HepG2 (cell line): ENCODE results near the gene EXOC3L2. TPM values are rescaled to one million over a fixed set of nuclear protein-coding genes. Genes with fewer than 3 reads are reported as not detected.
A peak's percentile ranks its signal among the peaks of the same experiment; 100 is the strongest.

Experiments used
- BRCA1 ChIP-seq: sonication (generic); formaldehyde crosslinking; IDR thresholded peaks from 2 replicates; pipeline ENCODE4 v1.4.0; 2020; ENCODE audit warnings: missing genetic modification reagents
- CBX1 ChIP-seq: IDR thresholded peaks from one replicate; pipeline ENCODE4 v1.6.1; 2016; ENCODE audit warnings: antibody characterized with exemption, low read depth
- HDAC6 ChIP-seq: fragments of 200-600 bp; sonication (generic); IDR thresholded peaks from 2 replicates; pipeline ENCODE4 v1.7.0; 2017; ENCODE audit warnings: mild to moderate bottlenecking, antibody characterized with exemption, low read length, low read depth
- HHEX ChIP-seq: IDR thresholded peaks from 2 replicates; pipeline ENCODE4 v1.6.1; 2016; ENCODE audit warnings: control low read depth
- SPEN ChIP-seq: sonication (generic); formaldehyde crosslinking; IDR thresholded peaks from 2 replicates; pipeline ENCODE4 v1.5.1; 2020; ENCODE audit warnings: low read depth, mild to moderate bottlenecking, missing genetic modification reagents
- SUZ12 ChIP-seq: fragments of 150-350 bp; IDR thresholded peaks from 2 replicates; pipeline ENCODE4 v1.6.1; 2014; ENCODE audit warnings: low read depth, low read length
- TCF12 ChIP-seq, 2 experiments: fragments of 450-650 bp in 1 of 2; sonication (generic) in 1 of 2; formaldehyde crosslinking in 1 of 2; IDR thresholded peaks; 2 replicates each; pipeline versions ENCODE4 v1.6.1 to v1.8.0; 2017 to 2022; ENCODE audit warnings: antibody characterized with exemption in 1 of 2, mild to moderate bottlenecking in 1 of 2, missing genetic modification reagents in 1 of 2, moderate library complexity in 1 of 2
- TEAD3 ChIP-seq: optimal IDR thresholded peaks from 2 replicates; pipeline ENCODE3; 2016; ENCODE audit warnings: borderline replicate concordance
- ZFP37 ChIP-seq: sonication (generic); formaldehyde crosslinking; IDR thresholded peaks from 2 replicates; pipeline ENCODE4 v1.4.0; 2020; ENCODE audit warnings: missing genetic modification reagents, borderline replicate concordance
- ZNF143 ChIP-seq: sonication (generic); formaldehyde crosslinking; IDR thresholded peaks from 2 replicates; pipeline ENCODE4 v1.4.0; 2020; ENCODE audit warnings: missing genetic modification reagents
- ZNF709 ChIP-seq: sonication (generic); formaldehyde crosslinking; IDR thresholded peaks from 2 replicates; pipeline ENCODE4 v1.5.0; 2020; ENCODE audit warnings: mild to moderate bottlenecking, missing genetic modification reagents
- ZNF772 ChIP-seq: sonication (generic); formaldehyde crosslinking; IDR thresholded peaks from 2 replicates; pipeline ENCODE4 v1.5.0; 2020; ENCODE audit warnings: mild to moderate bottlenecking, missing genetic modification reagents
- polyA plus RNA-seq, 8 experiments: library from polyadenylated mRNA; depleted of rRNA in 3 of 8; stranded (reverse) in 7 of 8; unstranded in 1 of 8; fragments of >200 nt; fragmentation: Illumina TruSeq in 4 of 8; extraction: Trizol in 4 of 8; gene quantifications; 2 replicates each; pipeline versions ENCODE4 v1.2.1 to v1.2.3, GENCODE V29; 2011 to 2016; ENCODE audit warnings: low read depth in 4 of 8, missing spikeins in 1 of 8, mixed read lengths in 1 of 8; ENCODE audit not compliant: insufficient read depth in 1 of 8
- total RNA-seq, 5 experiments: library from RNA; depleted of rRNA; stranded (reverse); fragments of >200 nt; fragmentation: Illumina TruSeq; extraction: Trizol; gene quantifications; 2 replicates each; pipeline ENCODE4 v1.2.3, GENCODE V29; 2016; ENCODE audit warnings: low read depth in 1 of 5
- TF ChIP-seq, protein P1 (sequence below): sonication (generic); formaldehyde crosslinking; IDR thresholded peaks from 2 replicates; pipeline ENCODE4 v1.4.0; 2020; ENCODE audit warnings: missing genetic modification reagents, borderline replicate concordance
- TF ChIP-seq, protein P2 (sequence below): sonication (generic); formaldehyde crosslinking; IDR thresholded peaks from 2 replicates; pipeline ENCODE4 v1.4.0; 2020; ENCODE audit warnings: mild to moderate bottlenecking, missing genetic modification reagents
- TF ChIP-seq, protein P3 (sequence below): sonication (generic); formaldehyde crosslinking; IDR thresholded peaks from 2 replicates; pipeline ENCODE4 v1.4.0; 2020; ENCODE audit warnings: mild to moderate bottlenecking, missing genetic modification reagents
- TF ChIP-seq, protein P4 (sequence below): sonication (generic); formaldehyde crosslinking; IDR thresholded peaks from 2 replicates; pipeline ENCODE4 v1.8.0; 2022; ENCODE audit warnings: mild to moderate bottlenecking, missing genetic modification reagents
- TF ChIP-seq, protein P5 (sequence below): sonication (generic); formaldehyde crosslinking; conservative IDR thresholded peaks from 2 replicates; pipeline ENCODE4 v1.8.0; 2022; ENCODE audit warnings: low read depth, missing genetic modification reagents

The EXOC3L2 gene
- total and polyA plus RNA-seq, 2 of the 13 experiments (the other 11 are each of a cell fraction or from before 2014, with no cell fraction given): 0.21 TPM; not detected in 1

DNA sequence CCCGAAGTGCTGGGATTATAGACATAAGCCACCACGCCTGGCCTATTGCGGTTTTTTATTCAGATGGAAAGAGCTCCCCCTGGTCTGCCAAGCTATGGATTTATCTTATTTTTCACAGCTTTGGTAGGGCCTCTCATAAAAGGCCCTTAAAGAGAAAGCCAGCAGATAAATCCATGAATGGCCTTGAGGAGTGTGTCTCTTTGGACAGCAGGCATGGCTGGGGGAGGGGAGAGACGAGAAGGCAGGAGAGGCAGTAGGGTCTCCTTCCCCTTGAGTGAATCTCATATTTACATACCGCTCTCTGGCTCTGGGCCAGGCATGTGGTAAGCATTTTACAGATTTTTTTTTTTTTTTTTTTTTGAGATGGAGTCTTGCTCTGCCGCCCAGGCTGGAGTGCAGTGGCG is 31.1 kb upstream of the EXOC3L2 start (continued):
- TF ChIP-seq ZFP37 (CRISPR knock-in tag): no peak
- TF ChIP-seq, protein P1, sequence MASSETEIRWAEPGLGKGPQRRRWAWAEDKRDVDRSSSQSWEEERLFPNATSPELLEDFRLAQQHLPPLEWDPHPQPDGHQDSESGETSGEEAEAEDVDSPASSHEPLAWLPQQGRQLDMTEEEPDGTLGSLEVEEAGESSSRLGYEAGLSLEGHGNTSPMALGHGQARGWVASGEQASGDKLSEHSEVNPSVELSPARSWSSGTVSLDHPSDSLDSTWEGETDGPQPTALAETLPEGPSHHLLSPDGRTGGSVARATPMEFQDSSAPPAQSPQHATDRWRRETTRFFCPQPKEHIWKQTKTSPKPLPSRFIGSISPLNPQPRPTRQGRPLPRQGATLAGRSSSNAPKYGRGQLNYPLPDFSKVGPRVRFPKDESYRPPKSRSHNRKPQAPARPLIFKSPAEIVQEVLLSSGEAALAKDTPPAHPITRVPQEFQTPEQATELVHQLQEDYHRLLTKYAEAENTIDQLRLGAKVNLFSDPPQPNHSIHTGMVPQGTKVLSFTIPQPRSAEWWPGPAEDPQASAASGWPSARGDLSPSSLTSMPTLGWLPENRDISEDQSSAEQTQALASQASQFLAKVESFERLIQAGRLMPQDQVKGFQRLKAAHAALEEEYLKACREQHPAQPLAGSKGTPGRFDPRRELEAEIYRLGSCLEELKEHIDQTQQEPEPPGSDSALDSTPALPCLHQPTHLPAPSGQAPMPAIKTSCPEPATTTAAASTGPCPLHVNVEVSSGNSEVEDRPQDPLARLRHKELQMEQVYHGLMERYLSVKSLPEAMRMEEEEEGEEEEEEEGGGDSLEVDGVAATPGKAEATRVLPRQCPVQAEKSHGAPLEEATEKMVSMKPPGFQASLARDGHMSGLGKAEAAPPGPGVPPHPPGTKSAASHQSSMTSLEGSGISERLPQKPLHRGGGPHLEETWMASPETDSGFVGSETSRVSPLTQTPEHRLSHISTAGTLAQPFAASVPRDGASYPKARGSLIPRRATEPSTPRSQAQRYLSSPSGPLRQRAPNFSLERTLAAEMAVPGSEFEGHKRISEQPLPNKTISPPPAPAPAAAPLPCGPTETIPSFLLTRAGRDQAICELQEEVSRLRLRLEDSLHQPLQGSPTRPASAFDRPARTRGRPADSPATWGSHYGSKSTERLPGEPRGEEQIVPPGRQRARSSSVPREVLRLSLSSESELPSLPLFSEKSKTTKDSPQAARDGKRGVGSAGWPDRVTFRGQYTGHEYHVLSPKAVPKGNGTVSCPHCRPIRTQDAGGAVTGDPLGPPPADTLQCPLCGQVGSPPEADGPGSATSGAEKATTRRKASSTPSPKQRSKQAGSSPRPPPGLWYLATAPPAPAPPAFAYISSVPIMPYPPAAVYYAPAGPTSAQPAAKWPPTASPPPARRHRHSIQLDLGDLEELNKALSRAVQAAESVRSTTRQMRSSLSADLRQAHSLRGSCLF (CRISPR knock-in tag): no peak
- TF ChIP-seq, protein P2, sequence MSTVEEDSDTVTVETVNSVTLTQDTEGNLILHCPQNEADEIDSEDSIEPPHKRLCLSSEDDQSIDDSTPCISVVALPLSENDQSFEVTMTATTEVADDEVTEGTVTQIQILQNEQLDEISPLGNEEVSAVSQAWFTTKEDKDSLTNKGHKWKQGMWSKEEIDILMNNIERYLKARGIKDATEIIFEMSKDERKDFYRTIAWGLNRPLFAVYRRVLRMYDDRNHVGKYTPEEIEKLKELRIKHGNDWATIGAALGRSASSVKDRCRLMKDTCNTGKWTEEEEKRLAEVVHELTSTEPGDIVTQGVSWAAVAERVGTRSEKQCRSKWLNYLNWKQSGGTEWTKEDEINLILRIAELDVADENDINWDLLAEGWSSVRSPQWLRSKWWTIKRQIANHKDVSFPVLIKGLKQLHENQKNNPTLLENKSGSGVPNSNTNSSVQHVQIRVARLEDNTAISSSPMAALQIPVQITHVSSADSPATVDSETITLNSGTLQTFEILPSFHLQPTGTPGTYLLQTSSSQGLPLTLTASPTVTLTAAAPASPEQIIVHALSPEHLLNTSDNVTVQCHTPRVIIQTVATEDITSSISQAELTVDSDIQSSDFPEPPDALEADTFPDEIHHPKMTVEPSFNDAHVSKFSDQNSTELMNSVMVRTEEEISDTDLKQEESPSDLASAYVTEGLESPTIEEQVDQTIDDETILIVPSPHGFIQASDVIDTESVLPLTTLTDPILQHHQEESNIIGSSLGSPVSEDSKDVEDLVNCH: no peak
- TF ChIP-seq TCF12 (IDR thresholded peaks at IDR 0.05): no peak
- no peak for TF ChIP-seq TCF12 (CRISPR knock-in tag; IDR thresholded peaks at IDR 0.05)
- TF ChIP-seq CBX1: no peak
- peak; percentile 55 for TF ChIP-seq TEAD3
- TF ChIP-seq, protein P3, sequence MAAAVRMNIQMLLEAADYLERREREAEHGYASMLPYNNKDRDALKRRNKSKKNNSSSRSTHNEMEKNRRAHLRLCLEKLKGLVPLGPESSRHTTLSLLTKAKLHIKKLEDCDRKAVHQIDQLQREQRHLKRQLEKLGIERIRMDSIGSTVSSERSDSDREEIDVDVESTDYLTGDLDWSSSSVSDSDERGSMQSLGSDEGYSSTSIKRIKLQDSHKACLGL (CRISPR knock-in tag): no peak
- TF ChIP-seq SUZ12: no peak
- no peak for TF ChIP-seq SPEN (CRISPR knock-in tag)
- no peak for TF ChIP-seq HDAC6
- no peak for TF ChIP-seq HHEX (CRISPR knock-in tag)
- TF ChIP-seq, protein P4, sequence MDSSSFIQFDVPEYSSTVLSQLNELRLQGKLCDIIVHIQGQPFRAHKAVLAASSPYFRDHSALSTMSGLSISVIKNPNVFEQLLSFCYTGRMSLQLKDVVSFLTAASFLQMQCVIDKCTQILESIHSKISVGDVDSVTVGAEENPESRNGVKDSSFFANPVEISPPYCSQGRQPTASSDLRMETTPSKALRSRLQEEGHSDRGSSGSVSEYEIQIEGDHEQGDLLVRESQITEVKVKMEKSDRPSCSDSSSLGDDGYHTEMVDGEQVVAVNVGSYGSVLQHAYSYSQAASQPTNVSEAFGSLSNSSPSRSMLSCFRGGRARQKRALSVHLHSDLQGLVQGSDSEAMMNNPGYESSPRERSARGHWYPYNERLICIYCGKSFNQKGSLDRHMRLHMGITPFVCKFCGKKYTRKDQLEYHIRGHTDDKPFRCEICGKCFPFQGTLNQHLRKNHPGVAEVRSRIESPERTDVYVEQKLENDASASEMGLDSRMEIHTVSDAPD (CRISPR knock-in tag): no peak
- no peak for TF ChIP-seq ZNF143
- TF ChIP-seq, protein P5, sequence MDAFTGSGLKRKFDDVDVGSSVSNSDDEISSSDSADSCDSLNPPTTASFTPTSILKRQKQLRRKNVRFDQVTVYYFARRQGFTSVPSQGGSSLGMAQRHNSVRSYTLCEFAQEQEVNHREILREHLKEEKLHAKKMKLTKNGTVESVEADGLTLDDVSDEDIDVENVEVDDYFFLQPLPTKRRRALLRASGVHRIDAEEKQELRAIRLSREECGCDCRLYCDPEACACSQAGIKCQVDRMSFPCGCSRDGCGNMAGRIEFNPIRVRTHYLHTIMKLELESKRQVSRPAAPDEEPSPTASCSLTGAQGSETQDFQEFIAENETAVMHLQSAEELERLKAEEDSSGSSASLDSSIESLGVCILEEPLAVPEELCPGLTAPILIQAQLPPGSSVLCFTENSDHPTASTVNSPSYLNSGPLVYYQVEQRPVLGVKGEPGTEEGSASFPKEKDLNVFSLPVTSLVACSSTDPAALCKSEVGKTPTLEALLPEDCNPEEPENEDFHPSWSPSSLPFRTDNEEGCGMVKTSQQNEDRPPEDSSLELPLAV: no peak
- no peak for TF ChIP-seq BRCA1 (CRISPR knock-in tag)
- no peak for TF ChIP-seq ZNF772 (CRISPR knock-in tag)
- no peak for TF ChIP-seq ZNF709 (CRISPR knock-in tag)
